Caco-2 (cell line): ENCODE results near the gene TET2. TPM values are rescaled to one million over a fixed set of nuclear protein-coding genes. Genes with fewer than 3 reads are reported as not detected.

ENCODE experiments used
- BruUV-seq: library from RNA; stranded (reverse); fragments of 400-500 nt; replicated peaks from 2 replicates; lab custom pipeline; 2021; lab: Mats Ljungman, UMichigan
- CTCF ChIA-PET: fragments of 300-600 bp; sonication (Branson Sonifier 250); formaldehyde crosslinking; loops from one replicate; lab custom pipeline; 2022; ENCODE audit warnings: antibody characterized with exemption; lab: Charles Lee
- POLR2A ChIA-PET: fragments of 300-600 bp; sonication (Branson Sonifier 250); formaldehyde crosslinking; loops from one replicate; lab custom pipeline; 2022; ENCODE audit warnings: antibody characterized with exemption; lab: Charles Lee
- DNase-seq, 2 experiments: peaks; one replicate each; pipeline versions ENCODE4 v3.0.0 to v3.0.0-alpha.2; 2020 to 2022
- H3K27me3 ChIP-seq: replicated peaks from 2 replicates; pipeline ENCODE4 v1.6.0; 2011; ENCODE audit warnings: low read length; ENCODE audit not compliant: control insufficient read depth, insufficient read depth
- H3K36me3 ChIP-seq: 2 replicates; pipeline ENCODE4 v1.5.1; 2011; ENCODE audit warnings: low read length; ENCODE audit not compliant: control insufficient read depth, insufficient read depth
- H3K4me1 ChIP-seq: fragments of 250-450 bp; sonication (Bioruptor Pico); 2 replicates; pipeline ENCODE4 v1.5.1; 2020; ENCODE audit warnings: mild to moderate bottlenecking
- H3K4me3 ChIP-seq: 2 replicates; pipeline ENCODE4 v1.5.1; 2011; ENCODE audit warnings: low read depth, mild to moderate bottlenecking, control low read depth, low read length
- H3K9me3 ChIP-seq: fragments of 250-450 bp; sonication (Bioruptor Pico); 2 replicates; pipeline ENCODE4 v1.5.1; 2020; ENCODE audit warnings: mild to moderate bottlenecking, moderate library complexity
- H3K27ac Mint-ChIP-seq: one replicate; pipeline ENCODE4 v1.8.0; 2022; ENCODE audit warnings: mixed read lengths; ENCODE audit not compliant: unreplicated experiment
- H3K27me3 Mint-ChIP-seq: one replicate; pipeline ENCODE4 v1.8.0; 2022; ENCODE audit warnings: mixed read lengths; ENCODE audit not compliant: insufficient read depth, unreplicated experiment
- H3K36me3 Mint-ChIP-seq: one replicate; pipeline ENCODE4 v1.8.0; 2022; ENCODE audit warnings: mild to moderate bottlenecking, mixed read lengths; ENCODE audit not compliant: insufficient read depth, unreplicated experiment
- H3K4me1 Mint-ChIP-seq: one replicate; pipeline ENCODE4 v1.8.0; 2022; ENCODE audit warnings: low read depth, mixed read lengths; ENCODE audit not compliant: unreplicated experiment
- H3K4me3 Mint-ChIP-seq: one replicate; pipeline ENCODE4 v1.8.0; 2022; ENCODE audit warnings: mild to moderate bottlenecking, moderate library complexity, mixed read lengths; ENCODE audit not compliant: unreplicated experiment
- H3K9me3 Mint-ChIP-seq: one replicate; pipeline ENCODE4 v1.8.0; 2022; ENCODE audit warnings: mixed read lengths; ENCODE audit not compliant: unreplicated experiment
- intact Hi-C: fragments of 100-400 bp; cut with micrococcal nuclease; formaldehyde crosslinking; loops from one replicate; pipeline ENCODE4 v1.10.0; 2022; ENCODE audit not compliant: unreplicated experiment
- total RNA-seq: library from RNA; stranded (reverse); gene quantifications from 2 replicates; pipeline ENCODE4 v1.2.3, GENCODE V29; 2022
- TF ChIP-seq, protein P1 (sequence below), 2 experiments: fragments of 200-600 bp in 1 of 2; IDR thresholded peaks; 1 replicate in 1 of 2; 2 replicates in 1 of 2; pipeline versions ENCODE4 v1.5.1 to v1.8.0; 2011 to 2022; ENCODE audit warnings: antibody characterized with exemption in 1 of 2, control low read depth in 1 of 2, inconsistent platforms in 1 of 2, low read depth in 1 of 2, low read length in 1 of 2, mild to moderate bottlenecking in 1 of 2, moderate library complexity in 1 of 2; ENCODE audit not compliant: insufficient read depth in 1 of 2, severe bottlenecking in 1 of 2, unreplicated experiment in 1 of 2

TET2 gene
- total RNA-seq, 1 experiment from 2014 or later, result 14.8 TPM

DNA sequence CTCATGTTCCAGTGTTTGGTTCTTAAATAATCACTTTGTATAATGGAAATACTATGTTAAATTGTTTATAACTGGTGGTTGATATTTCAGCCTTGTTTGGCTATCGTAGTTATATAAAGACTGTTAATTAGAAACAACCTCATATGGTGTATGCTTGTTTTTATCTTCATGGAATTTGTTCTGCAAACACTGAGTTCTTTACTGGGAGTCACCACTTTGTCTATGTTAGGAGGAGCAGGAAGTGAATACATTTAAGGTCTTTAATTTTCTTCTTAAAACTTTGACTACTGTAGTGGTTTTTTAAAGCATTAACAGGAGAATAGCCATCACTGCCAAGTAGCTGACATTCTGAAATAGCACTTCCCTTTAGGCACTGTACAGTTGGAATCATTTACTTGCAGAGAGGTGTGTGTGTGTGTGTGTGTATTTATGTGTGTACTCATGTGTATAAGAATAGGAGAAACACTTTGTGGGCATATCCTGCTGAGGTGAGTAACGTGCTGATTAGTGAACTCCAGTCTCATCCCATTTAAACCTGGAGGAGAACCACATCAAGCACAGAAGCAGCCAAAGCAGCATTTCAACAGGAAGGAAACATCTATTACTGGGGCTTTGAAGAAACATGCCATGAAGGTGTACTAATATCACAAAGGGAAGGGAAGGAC, 37.8 kb downstream of the TET2 start:
- intact Hi-C loops, result no loop called here
- Histone ChIP-seq H3K4me1 (peaks cover 30% of the 10 kb centered on the region), H3K9me3 (no peaks in the 10 kb centered on the region), H3K36me3 (no peaks in the 10 kb centered on the region), H3K27me3 (no peaks in the 10 kb centered on the region), H3K4me3 (no peak overlapping the region)
- no TSS peak for BruUV-seq
- Mint-ChIP-seq H3K36me3 (peaks cover 7% of the 10 kb centered on the region), H3K4me3 (no peak overlapping the region), H3K27ac (peak overlapping the region; percentile 42), H3K27me3 (no peaks in the 10 kb centered on the region), H3K4me1 (peaks cover 22% of the 10 kb centered on the region), H3K9me3 (no peaks in the 10 kb centered on the region)
- CTCF ChIA-PET, result no interaction called here
- DNase-seq, result no peak
- POLR2A ChIA-PET, result no interaction called here
- TF ChIP-seq, protein P1, sequence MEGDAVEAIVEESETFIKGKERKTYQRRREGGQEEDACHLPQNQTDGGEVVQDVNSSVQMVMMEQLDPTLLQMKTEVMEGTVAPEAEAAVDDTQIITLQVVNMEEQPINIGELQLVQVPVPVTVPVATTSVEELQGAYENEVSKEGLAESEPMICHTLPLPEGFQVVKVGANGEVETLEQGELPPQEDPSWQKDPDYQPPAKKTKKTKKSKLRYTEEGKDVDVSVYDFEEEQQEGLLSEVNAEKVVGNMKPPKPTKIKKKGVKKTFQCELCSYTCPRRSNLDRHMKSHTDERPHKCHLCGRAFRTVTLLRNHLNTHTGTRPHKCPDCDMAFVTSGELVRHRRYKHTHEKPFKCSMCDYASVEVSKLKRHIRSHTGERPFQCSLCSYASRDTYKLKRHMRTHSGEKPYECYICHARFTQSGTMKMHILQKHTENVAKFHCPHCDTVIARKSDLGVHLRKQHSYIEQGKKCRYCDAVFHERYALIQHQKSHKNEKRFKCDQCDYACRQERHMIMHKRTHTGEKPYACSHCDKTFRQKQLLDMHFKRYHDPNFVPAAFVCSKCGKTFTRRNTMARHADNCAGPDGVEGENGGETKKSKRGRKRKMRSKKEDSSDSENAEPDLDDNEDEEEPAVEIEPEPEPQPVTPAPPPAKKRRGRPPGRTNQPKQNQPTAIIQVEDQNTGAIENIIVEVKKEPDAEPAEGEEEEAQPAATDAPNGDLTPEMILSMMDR (IDR thresholded peaks at IDR 0.05; ENCODE audit: insufficient read depth in 1 of 2, low read depth in 1 of 2, low read length in 1 of 2, severe bottlenecking in 1 of 2, unreplicated experiment in 1 of 2), result no peak

DNA sequence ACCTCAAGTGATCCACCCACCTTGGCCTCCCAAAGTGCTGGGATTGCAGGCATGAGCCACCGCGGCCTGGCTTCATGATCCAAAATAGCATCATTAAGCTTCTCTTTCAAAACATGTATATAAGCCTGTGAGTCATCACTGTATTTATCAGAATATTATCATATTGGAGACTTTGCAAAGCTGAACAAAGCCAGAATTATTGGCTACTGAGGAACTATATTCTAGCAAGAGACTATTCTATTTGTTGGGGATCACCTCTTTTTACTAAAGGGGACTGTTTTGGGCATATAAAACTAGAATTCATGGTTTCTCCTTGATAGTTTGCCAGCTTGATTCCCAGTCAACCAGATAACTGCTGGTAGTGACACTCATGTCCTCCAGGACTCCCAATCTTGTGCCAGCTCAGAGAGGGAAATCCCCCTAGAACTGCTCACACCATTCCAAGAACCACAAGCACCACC, 40.1 kb downstream of the TET2 start:
- Mint-ChIP-seq H3K9me3 (no peaks in the 10 kb centered on the region), H3K36me3 (peaks cover 7% of the 10 kb centered on the region), H3K4me3 (no peak overlapping the region), H3K4me1 (peaks cover 10% of the 10 kb centered on the region), H3K27me3 (no peaks in the 10 kb centered on the region), H3K27ac (no peak overlapping the region)
- Histone ChIP-seq H3K4me3 (no peak overlapping the region), H3K36me3 (no peaks in the 10 kb centered on the region), H3K9me3 (no peaks in the 10 kb centered on the region), H3K27me3 (no peaks in the 10 kb centered on the region), H3K4me1 (peaks cover 13% of the 10 kb centered on the region)
- intact Hi-C loops, result no loop called here
- DNase-seq, result no peak
- TF ChIP-seq, protein P1 (IDR thresholded peaks at IDR 0.05; ENCODE audit: insufficient read depth in 1 of 2, low read depth in 1 of 2, low read length in 1 of 2, severe bottlenecking in 1 of 2, unreplicated experiment in 1 of 2), result no peak
- ChIA-PET CTCF (no interaction called here), POLR2A (no interaction called here)
- no TSS peak for BruUV-seq

DNA sequence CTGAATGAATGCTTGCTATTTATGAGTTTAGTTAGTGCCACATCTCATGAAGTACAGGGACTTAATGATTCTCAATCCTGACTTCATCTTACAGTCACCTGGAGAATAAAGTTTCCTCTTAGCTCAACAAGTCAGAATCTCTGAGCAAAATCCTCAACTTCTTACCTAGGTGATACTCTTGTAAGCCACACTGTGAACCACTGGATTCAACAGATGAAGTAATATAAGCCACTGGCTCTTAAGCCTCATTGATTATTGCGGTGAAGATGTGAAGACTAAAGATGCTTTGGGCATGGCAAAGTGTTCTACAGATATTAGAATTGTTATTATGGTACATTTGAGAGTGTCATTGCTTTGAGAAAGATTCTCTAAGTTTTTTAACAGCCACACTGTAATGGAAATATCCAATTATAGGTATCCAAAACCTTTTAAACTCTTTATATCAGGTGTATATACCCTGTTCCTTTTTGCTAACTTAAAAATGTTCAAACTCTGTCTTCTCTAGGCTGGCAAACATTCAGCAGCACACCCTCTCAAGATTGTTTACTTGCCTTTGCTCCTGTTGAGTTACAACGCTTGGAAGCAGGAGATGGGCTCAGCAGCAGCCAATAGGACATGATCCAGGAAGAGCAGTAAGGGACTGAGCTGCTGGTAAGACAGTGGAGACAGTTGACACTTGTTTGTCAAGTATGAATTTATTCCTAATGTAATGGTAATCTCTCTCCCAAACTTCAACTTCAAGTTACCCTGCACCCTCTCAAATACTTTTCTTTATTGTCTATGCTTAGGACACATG, 43.4 kb downstream of the TET2 start:
- H3K36me3 ChIP-seq, result no peaks in the 10 kb centered on the region
- Mint-ChIP-seq H3K9me3 (no peaks in the 10 kb centered on the region), H3K27me3 (no peaks in the 10 kb centered on the region), H3K27ac (no peak overlapping the region), H3K36me3 (peaks cover under 1% of the 10 kb centered on the region), H3K4me3 (no peak overlapping the region), H3K4me1 (peaks cover 12% of the 10 kb centered on the region)
- DNase-seq, result no peak
- no peaks in the 10 kb centered on the region for H3K27me3 ChIP-seq
- ChIA-PET POLR2A (no interaction called here), CTCF (no interaction called here)
- peaks cover 12% of the 10 kb centered on the region for H3K4me1 ChIP-seq
- TF ChIP-seq, protein P1 (IDR thresholded peaks at IDR 0.05; ENCODE audit: insufficient read depth in 1 of 2, low read depth in 1 of 2, low read length in 1 of 2, severe bottlenecking in 1 of 2, unreplicated experiment in 1 of 2), result no peak
- BruUV-seq, result no TSS peak
- H3K4me3 ChIP-seq, result no peak overlapping the region
- intact Hi-C loops, result no loop called here
- no peaks in the 10 kb centered on the region for H3K9me3 ChIP-seq
